Spleen (tissue), 7 donors: ENCODE results near the gene RAD51B.

ENCODE experiments used
- POLR2A ChIP-seq, 3 donors: fragments of 450-650 bp; IDR thresholded peaks; one replicate each; pipeline ENCODE4 v1.5.1; 2017; ENCODE audit warnings: antibody characterized with exemption in 3 of 3, mild to moderate bottlenecking in 1 of 3
- TF ChIP-seq, protein P1 (sequence below), 11 experiments: fragments of 200-600 bp in 7 of 11; fragments of 450-650 bp in 4 of 11; sonication (generic) in 4 of 11; IDR thresholded peaks in 8 of 11; conservative IDR thresholded peaks in 3 of 11; 1 replicate in 7 of 11; 2 replicates in 4 of 11; pipeline versions ENCODE4 v1.4.0 to v1.8.0; 2016 to 2021; ENCODE audit warnings: antibody characterized with exemption in 11 of 11, inconsistent platforms in 4 of 11, mild to moderate bottlenecking in 1 of 11
- donor health status: DM: no; HTN: no; CAD: no; lungs with moderate emphysema.
- donor health status: DM: no; HTN: no; CAD: no.
- donor health status: DM: no; HTN: no; CAD: no.

DNA sequence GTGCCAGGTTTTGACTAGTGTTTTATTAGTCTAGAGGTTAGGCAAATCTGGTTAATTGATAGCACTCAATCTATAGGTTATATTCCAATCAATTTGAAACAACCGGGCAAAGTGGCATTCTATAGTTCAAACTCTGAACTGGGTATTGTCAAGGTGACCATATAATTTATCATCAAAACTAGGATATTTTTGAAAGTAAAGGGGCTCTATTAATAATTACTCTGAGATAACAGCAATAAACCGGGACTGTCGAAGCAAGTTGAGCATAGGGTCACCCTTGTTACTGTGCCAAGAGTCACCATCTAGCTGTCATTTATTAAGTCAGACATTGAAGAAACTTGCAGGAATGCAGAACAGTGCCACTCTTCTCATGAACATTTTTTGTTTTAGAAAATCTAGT lies 321.2 kb downstream of the RAD51B start:
- TF ChIP-seq, protein P1, sequence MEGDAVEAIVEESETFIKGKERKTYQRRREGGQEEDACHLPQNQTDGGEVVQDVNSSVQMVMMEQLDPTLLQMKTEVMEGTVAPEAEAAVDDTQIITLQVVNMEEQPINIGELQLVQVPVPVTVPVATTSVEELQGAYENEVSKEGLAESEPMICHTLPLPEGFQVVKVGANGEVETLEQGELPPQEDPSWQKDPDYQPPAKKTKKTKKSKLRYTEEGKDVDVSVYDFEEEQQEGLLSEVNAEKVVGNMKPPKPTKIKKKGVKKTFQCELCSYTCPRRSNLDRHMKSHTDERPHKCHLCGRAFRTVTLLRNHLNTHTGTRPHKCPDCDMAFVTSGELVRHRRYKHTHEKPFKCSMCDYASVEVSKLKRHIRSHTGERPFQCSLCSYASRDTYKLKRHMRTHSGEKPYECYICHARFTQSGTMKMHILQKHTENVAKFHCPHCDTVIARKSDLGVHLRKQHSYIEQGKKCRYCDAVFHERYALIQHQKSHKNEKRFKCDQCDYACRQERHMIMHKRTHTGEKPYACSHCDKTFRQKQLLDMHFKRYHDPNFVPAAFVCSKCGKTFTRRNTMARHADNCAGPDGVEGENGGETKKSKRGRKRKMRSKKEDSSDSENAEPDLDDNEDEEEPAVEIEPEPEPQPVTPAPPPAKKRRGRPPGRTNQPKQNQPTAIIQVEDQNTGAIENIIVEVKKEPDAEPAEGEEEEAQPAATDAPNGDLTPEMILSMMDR (IDR thresholded peaks at IDR 0.05 in 8 of 11, conservative IDR thresholded peaks at IDR 0.05 in 3 of 11): no peak
- TF ChIP-seq POLR2A (IDR thresholded peaks at IDR 0.05): no peak
